GM12878 (cell line): ENCODE data around the gene SPIN1. TPM values are rescaled to one million over a fixed set of nuclear protein-coding genes. Genes with fewer than 3 reads are reported as not detected.

Experiments
- ATAC-seq: fragments of 200-7000 bp; cut with Tn5 transposase; 3 replicates; pipeline ENCODE4 v1.9.1; 2020; ENCODE audit warnings: mild to moderate bottlenecking, moderate library complexity
- BruUV-seq: library from RNA; stranded (reverse); fragments of 400-500 nt; replicated peaks from 2 replicates; lab custom pipeline; 2021; lab: Mats Ljungman, UMichigan
- CTCF ChIA-PET: fragments of 300-600 bp; sonication (Branson Sonifier 250); formaldehyde crosslinking; extraction: SDS; loops from one replicate; lab custom pipeline; 2021; ENCODE audit warnings: inconsistent platforms; lab: Yijun Ruan, JAX
- POLR2A ChIA-PET: fragments of 350-600 bp; formaldehyde crosslinking; extraction: SDS; loops from one replicate; lab custom pipeline; 2021; ENCODE audit warnings: inconsistent platforms; lab: Charles Lee
- RAD21 ChIA-PET: fragments of 300-600 bp; sonication (Branson Sonifier 250); formaldehyde crosslinking; loops from one replicate; lab custom pipeline; 2023; ENCODE audit warnings: antibody characterized with exemption; ENCODE audit not compliant: unreplicated experiment; lab: Charles Lee
- SMC1A ChIA-PET: fragments of 300-600 bp; sonication (Branson Sonifier 250); formaldehyde crosslinking; loops from one replicate; lab custom pipeline; 2023; ENCODE audit not compliant: unreplicated experiment, uncharacterized antibody; lab: Charles Lee
- DNase-seq: peaks from one replicate; pipeline ENCODE4 v3.0.0-alpha.2; 2011; ENCODE audit warnings: low read depth, low spot score
- FAIRE-seq: peaks from 3 replicates; lab custom pipeline; 2011; peaks lifted over from hg19 to GRCh38; lab: Jason Lieb, UNC
- H2AFZ ChIP-seq: 2 replicates; pipeline ENCODE4 v1.6.0; 2011; ENCODE audit warnings: low read depth, low read length, control low read depth; ENCODE audit not compliant: control insufficient read depth
- H3K27ac ChIP-seq: 2 replicates; pipeline ENCODE4 v1.5.1; 2011; ENCODE audit warnings: control low read depth; ENCODE audit not compliant: control insufficient read depth, insufficient read depth
- H3K27me3 ChIP-seq, 2 experiments: replicated peaks in 1 of 2; 2 replicates each; pipeline versions ENCODE4 v1.6.0 to v1.6.1; 2011; ENCODE audit warnings: low read length in 1 of 2; ENCODE audit not compliant: control insufficient read depth in 2 of 2, insufficient read depth in 2 of 2
- H3K36me3 ChIP-seq, 2 experiments: 2 replicates each; pipeline ENCODE4 v1.5.1; 2011; ENCODE audit warnings: low read length in 1 of 2; ENCODE audit not compliant: control insufficient read depth in 2 of 2, insufficient read depth in 2 of 2
- H3K4me1 ChIP-seq: 2 replicates; pipeline ENCODE4 v1.6.1; 2011; ENCODE audit warnings: mild to moderate bottlenecking, low read length, moderate library complexity, mixed read lengths; ENCODE audit not compliant: control insufficient read depth, insufficient read depth
- H3K4me2 ChIP-seq: 2 replicates; pipeline ENCODE4 v1.6.0; 2011; ENCODE audit warnings: control low read depth; ENCODE audit not compliant: control insufficient read depth, insufficient read depth
- H3K4me3 ChIP-seq: fragments of 200-600 bp; sonication (generic); 2 replicates; pipeline ENCODE4 v1.5.1; 2016
- H3K79me2 ChIP-seq: 2 replicates; pipeline ENCODE4 v1.6.0; 2011; ENCODE audit warnings: low read length; ENCODE audit not compliant: control insufficient read depth, insufficient read depth
- H3K9ac ChIP-seq: 2 replicates; pipeline ENCODE4 v1.8.0; 2011; ENCODE audit warnings: low read length, control low read depth, mixed read lengths; ENCODE audit not compliant: control insufficient read depth, insufficient read depth
- H3K9me3 ChIP-seq: replicated peaks from 3 replicates; pipeline ENCODE4 v1.5.1; 2011; ENCODE audit warnings: mild to moderate bottlenecking, low read length; ENCODE audit not compliant: control insufficient read depth, insufficient read depth
- H4K20me1 ChIP-seq: 2 replicates; pipeline ENCODE4 v1.6.0; 2011; ENCODE audit not compliant: control insufficient read depth, insufficient read depth
- BCL3 ChIP-seq: IDR thresholded peaks from 2 replicates; pipeline ENCODE4 v1.6.1; 2011; ENCODE audit warnings: borderline replicate concordance, low read depth, mild to moderate bottlenecking, moderate library complexity, low read length; ENCODE audit not compliant: insufficient read depth, poor library complexity, severe bottlenecking
- GATAD2B ChIP-seq: fragments of 450-650 bp; conservative IDR thresholded peaks from 2 replicates; pipeline ENCODE4 v1.6.1; 2017; ENCODE audit warnings: low read depth, mild to moderate bottlenecking, moderate library complexity
- HDAC6 ChIP-seq: fragments of 200-600 bp; sonication (generic); IDR thresholded peaks from one replicate; pipeline ENCODE4 v1.8.0; 2017; ENCODE audit warnings: antibody characterized with exemption; ENCODE audit not compliant: unreplicated experiment
- MYC ChIP-seq: IDR thresholded peaks from 2 replicates; pipeline ENCODE4 v1.6.1; 2011; ENCODE audit warnings: mild to moderate bottlenecking, low read length, moderate library complexity, inconsistent platforms; ENCODE audit not compliant: insufficient read depth, insufficient replicate concordance, insufficient read length, severe bottlenecking
- SREBF2 ChIP-seq: IDR thresholded peaks from 2 replicates; pipeline ENCODE4 v1.6.1; 2012; ENCODE audit warnings: mild to moderate bottlenecking, low read length
- ZBTB33 ChIP-seq: fragments of 450-650 bp; IDR thresholded peaks from 2 replicates; pipeline ENCODE4 v1.6.1; 2017; ENCODE audit warnings: mild to moderate bottlenecking
- ZNF207 ChIP-seq: fragments of 450-650 bp; IDR thresholded peaks from 2 replicates; pipeline ENCODE4 v1.6.1; 2014; ENCODE audit warnings: antibody characterized with exemption, mild to moderate bottlenecking, borderline replicate concordance
- WGBS: methylation state at CpG from one replicate; pipeline ENCODE4 v1.1.6; 2016; ENCODE audit warnings: low lambda C conversion rate; ENCODE audit not compliant: insufficient replicate concordance, insufficient coverage; ENCODE audit errors: missing lambda C conversion rate; 5-methylcytosine and 5-hydroxymethylcytosine counted together
- in situ Hi-C: fragments of 300-500 bp; cut with MboI; formaldehyde crosslinking; loops from 9 replicates; pipeline ENCODE4 v1.14.3; 2018; ENCODE audit warnings: mixed read lengths
- intact Hi-C: fragments of 100-400 bp; cut with micrococcal nuclease; formaldehyde crosslinking; loops from one replicate; pipeline ENCODE4 v1.14.2; 2022; ENCODE audit not compliant: unreplicated experiment
- polyA plus RNA-seq, 11 experiments: library from polyadenylated mRNA; depleted of rRNA in 4 of 11; unstranded in 6 of 11; stranded (reverse) in 5 of 11; fragments of >200 nt; fragmentation: Nextera tagmentation in 4 of 11; fragmentation: Illumina TruSeq in 1 of 11; extraction: Ambion mirVana in 4 of 11; extraction: Trizol in 1 of 11; gene quantifications; 1 replicate in 1 of 11; 2 replicates in 10 of 11; pipeline versions ENCODE4 v1.2.1 to v1.2.3, GENCODE V29; 2011 to 2016; ENCODE audit warnings: inconsistent platforms in 2 of 11, missing spikeins in 2 of 11, low read depth in 1 of 11
- total RNA-seq, 4 experiments: library from RNA; depleted of rRNA in 3 of 4; stranded (reverse); fragments of >200 nt in 3 of 4; fragmentation: Illumina TruSeq in 1 of 4; extraction: Trizol in 1 of 4; gene quantifications; 2 replicates each; pipeline versions ENCODE4 v1.2.1 to v1.2.3, GENCODE V29; 2013 to 2021

Gene SPIN1
- total and polyA plus RNA-seq, 10 of the 15 experiments (the other 5 are each of a cell fraction or from before 2014, with no cell fraction given) = 6.6 to 30.3 (median 17.1) TPM

- H3K4me2 ChIP-seq = no peak overlapping the region
- TF ChIP-seq HDAC6 (no peak), ZBTB33 (no peak), SREBF2 (no peak), BCL3 (no peak), MYC (no peak), ZNF207 (no peak), GATAD2B (no peak)
- no TSS peak for BruUV-seq
- H3K4me3 ChIP-seq = no peak overlapping the region
- RAD21 ChIA-PET = no interaction called here
- H3K36me3 ChIP-seq = no peaks in the 10 kb centered on the region
- SMC1A ChIA-PET = interaction anchor here (1.3 to 1.8 kb wide), 2 partner anchors 8 to 11 kb away, joined by 3 to 4 read pairs; no protein-coding TSS in a partner anchor
- 53% methylated on average over 17 of the region's 17 CpGs for WGBS
- ATAC-seq (no peak), FAIRE-seq (no peak), DNase-seq (no peak)
- no peaks in the 10 kb centered on the region for H3K79me2 ChIP-seq
- H3K27ac ChIP-seq = no peak overlapping the region
- intact Hi-C loops (no loop called here), in situ Hi-C loops (no loop called here)
- no peak overlapping the region for H2AFZ ChIP-seq
- no peaks in the 10 kb centered on the region for H3K9me3 ChIP-seq
- H4K20me1 ChIP-seq = no peaks in the 10 kb centered on the region
- no peaks in the 10 kb centered on the region for H3K27me3 ChIP-seq
- CTCF ChIA-PET = interaction anchor here (0.5 kb wide), 1 partner anchor 99 kb away, joined by 3 read pairs; no protein-coding TSS in a partner anchor
- POLR2A ChIA-PET = no interaction called here
- no peak overlapping the region for H3K9ac ChIP-seq
- no peaks in the 10 kb centered on the region for H3K4me1 ChIP-seq
Observed at GRCh38 chr9:88494983-88495721, 106.9 kb downstream of the SPIN1 start.
